ENCODE data around the gene PCGF6. TPM values are rescaled to one million over a fixed set of nuclear protein-coding genes. Genes with fewer than 3 reads are reported as not detected.
A peak's percentile ranks its signal among the peaks of the same experiment; 100 is the strongest.

PCGF6 gene
- total RNA-seq, 1 donor from 2014 or later: 21.5 TPM

DNA sequence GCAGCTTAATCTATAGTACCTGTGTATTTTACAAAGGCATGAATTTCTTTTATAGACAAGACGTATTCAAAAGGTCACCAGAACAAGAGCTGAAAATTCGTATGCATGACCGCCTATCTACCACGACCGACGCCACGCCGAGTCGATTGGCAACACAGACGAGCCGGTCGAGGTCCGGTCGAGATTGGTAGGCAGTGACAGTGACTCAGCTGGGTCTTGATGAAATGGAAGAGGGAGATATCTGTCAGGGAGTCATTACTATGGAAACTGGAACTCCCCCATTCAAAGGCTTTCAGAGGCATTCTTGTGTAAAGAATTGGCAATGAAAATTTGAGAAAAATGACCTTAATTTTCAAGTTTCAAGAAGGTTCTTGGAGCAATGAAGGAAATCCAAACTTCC is 43.2 kb upstream of the PCGF6 start:
- no peak for DNase-seq (ENCODE audit: low read depth, low spot score)
- Mint-ChIP-seq H3K4me1 (peaks cover 48% of the 10 kb centered on the region), H3K27ac (ENCODE audit: unreplicated experiment) (no peak overlapping the region), H3K36me3 (ENCODE audit: low read depth) (peaks cover 3% of the 10 kb centered on the region), H3K27me3 (ENCODE audit: low read depth) (no peaks in the 10 kb centered on the region), H3K9me3 (no peaks in the 10 kb centered on the region), H3K4me3 (peak overlapping the region; percentile 83)
- TF ChIP-seq, protein P1, sequence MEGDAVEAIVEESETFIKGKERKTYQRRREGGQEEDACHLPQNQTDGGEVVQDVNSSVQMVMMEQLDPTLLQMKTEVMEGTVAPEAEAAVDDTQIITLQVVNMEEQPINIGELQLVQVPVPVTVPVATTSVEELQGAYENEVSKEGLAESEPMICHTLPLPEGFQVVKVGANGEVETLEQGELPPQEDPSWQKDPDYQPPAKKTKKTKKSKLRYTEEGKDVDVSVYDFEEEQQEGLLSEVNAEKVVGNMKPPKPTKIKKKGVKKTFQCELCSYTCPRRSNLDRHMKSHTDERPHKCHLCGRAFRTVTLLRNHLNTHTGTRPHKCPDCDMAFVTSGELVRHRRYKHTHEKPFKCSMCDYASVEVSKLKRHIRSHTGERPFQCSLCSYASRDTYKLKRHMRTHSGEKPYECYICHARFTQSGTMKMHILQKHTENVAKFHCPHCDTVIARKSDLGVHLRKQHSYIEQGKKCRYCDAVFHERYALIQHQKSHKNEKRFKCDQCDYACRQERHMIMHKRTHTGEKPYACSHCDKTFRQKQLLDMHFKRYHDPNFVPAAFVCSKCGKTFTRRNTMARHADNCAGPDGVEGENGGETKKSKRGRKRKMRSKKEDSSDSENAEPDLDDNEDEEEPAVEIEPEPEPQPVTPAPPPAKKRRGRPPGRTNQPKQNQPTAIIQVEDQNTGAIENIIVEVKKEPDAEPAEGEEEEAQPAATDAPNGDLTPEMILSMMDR (conservative IDR thresholded peaks at IDR 0.05): no peak

- no peaks in the 10 kb centered on the region for H3K9me3 Mint-ChIP-seq
- H3K27me3 Mint-ChIP-seq (ENCODE audit: low read depth): no peaks in the 10 kb centered on the region
- no peak for DNase-seq (ENCODE audit: low read depth, low spot score)
- H3K27ac Mint-ChIP-seq (ENCODE audit: unreplicated experiment): no peak overlapping the region
- TF ChIP-seq, protein P1 (conservative IDR thresholded peaks at IDR 0.05): no peak
- H3K4me1 Mint-ChIP-seq: no peaks in the 10 kb centered on the region
- peaks cover 6% of the 10 kb centered on the region for H3K36me3 Mint-ChIP-seq (ENCODE audit: low read depth)
- no peak overlapping the region for H3K4me3 Mint-ChIP-seq
Observed at GRCh38 chr10:103382769-103383168, 31.8 kb upstream of the PCGF6 start.

DNA sequence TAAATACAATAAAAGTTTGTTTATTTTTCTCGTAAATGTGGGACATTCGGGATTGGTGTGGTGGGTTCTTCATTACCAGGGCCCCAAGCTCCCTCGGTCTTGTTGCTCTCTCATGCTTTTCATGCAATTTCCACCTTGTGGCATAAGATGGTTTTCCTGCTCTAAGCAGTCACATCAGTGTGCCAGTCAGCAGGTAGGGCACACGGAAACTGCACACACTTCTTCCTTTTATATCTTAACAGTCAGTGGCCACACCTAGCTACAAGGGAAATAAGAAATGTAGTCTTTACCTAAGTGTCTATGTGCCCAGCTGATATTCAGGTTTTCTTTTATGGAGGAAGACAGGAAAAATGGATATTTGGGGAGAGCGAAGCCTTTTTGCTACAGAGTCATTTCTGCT is 23.3 kb upstream of the PCGF6 start:
- no peak overlapping the region for H3K4me3 Mint-ChIP-seq
- no peaks in the 10 kb centered on the region for H3K9me3 Mint-ChIP-seq
- TF ChIP-seq, protein P1 (conservative IDR thresholded peaks at IDR 0.05): no peak
- H3K27me3 Mint-ChIP-seq (ENCODE audit: low read depth): no peaks in the 10 kb centered on the region
- no peaks in the 10 kb centered on the region for H3K36me3 Mint-ChIP-seq (ENCODE audit: low read depth)
- peaks cover 4% of the 10 kb centered on the region for H3K4me1 Mint-ChIP-seq
- DNase-seq (ENCODE audit: low read depth, low spot score): no peak
- no peak overlapping the region for H3K27ac Mint-ChIP-seq (ENCODE audit: unreplicated experiment)

DNA sequence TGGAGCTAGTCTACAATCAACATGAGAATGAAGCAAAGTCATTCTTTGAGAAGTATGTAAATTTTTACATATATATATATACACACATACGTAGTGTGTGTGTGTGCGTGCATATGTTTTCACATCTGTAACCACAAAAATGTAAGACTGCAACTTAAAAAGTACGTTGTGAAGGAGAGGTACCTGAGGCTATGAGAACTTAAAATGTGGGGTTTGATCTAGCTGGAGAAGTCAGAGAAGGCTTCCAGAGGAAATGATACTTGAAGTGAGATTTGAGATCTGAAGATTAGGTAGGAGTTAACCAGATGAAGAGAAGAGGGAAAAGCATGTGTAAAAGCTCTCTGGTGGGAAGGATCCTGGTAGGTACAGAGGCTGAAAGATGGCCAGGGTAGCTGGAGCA is 22.6 kb upstream of the PCGF6 start:
- no peaks in the 10 kb centered on the region for H3K9me3 Mint-ChIP-seq

GRCh38 chr10:103367782-103368518 is 17.0 kb upstream of the PCGF6 start, which contains the start of gene TAF5:
TSS of gene TAF5 (plus strand) at chr10:103367976. CDS start at chr10:103367990, 14 bp downstream.
- no peaks in the 10 kb centered on the region for H3K9me3 Mint-ChIP-seq
- DNase-seq (ENCODE audit: low read depth, low spot score): peak; percentile 82
- no peaks in the 10 kb centered on the region for H3K27me3 Mint-ChIP-seq (ENCODE audit: low read depth)
- H3K4me1 Mint-ChIP-seq: peaks cover 16% of the 10 kb centered on the region
- peak within 1 kb of the TSS; percentile 92 for H3K4me3 Mint-ChIP-seq
- TF ChIP-seq, protein P1 (conservative IDR thresholded peaks at IDR 0.05): no peak
- peak within 1 kb of the TSS; percentile 2 for H3K27ac Mint-ChIP-seq (ENCODE audit: unreplicated experiment)
- H3K36me3 Mint-ChIP-seq (ENCODE audit: low read depth): no peaks in the 10 kb centered on the region

More for the DNA sequence above, 22.6 kb upstream of the PCGF6 start:
- TF ChIP-seq, protein P1 (conservative IDR thresholded peaks at IDR 0.05): no peak
- H3K4me1 Mint-ChIP-seq: peaks cover 6% of the 10 kb centered on the region
- H3K27me3 Mint-ChIP-seq (ENCODE audit: low read depth): no peaks in the 10 kb centered on the region
- no peak overlapping the region for H3K4me3 Mint-ChIP-seq
- no peaks in the 10 kb centered on the region for H3K36me3 Mint-ChIP-seq (ENCODE audit: low read depth)
- no peak overlapping the region for H3K27ac Mint-ChIP-seq (ENCODE audit: unreplicated experiment)
- DNase-seq (ENCODE audit: low read depth, low spot score): no peak

Measured in neural crest cell (in vitro differentiated cells).